Prostate gland (tissue), 2 donors: ENCODE measurements around the gene FOXP1.

Experiments
- POLR2A ChIP-seq: fragments of 450-650 bp; IDR thresholded peaks from one replicate; pipeline ENCODE4 v1.6.1; 2016; ENCODE audit warnings: antibody characterized with exemption, mild to moderate bottlenecking
- POLR2AphosphoS5 ChIP-seq: sonication (generic); formaldehyde crosslinking; IDR thresholded peaks from one replicate; pipeline ENCODE4 v1.6.1; 2017; ENCODE audit warnings: antibody characterized with exemption
- TF ChIP-seq, protein P1 (sequence below), 4 experiments: fragments of 200-600 bp in 2 of 4; fragments of 450-650 bp in 2 of 4; sonication (generic) in 2 of 4; IDR thresholded peaks; 1 replicate in 3 of 4; 2 replicates in 1 of 4; pipeline ENCODE4 v1.5.1; 2016 to 2019; ENCODE audit warnings: antibody characterized with exemption in 4 of 4, mild to moderate bottlenecking in 2 of 4, moderate library complexity in 2 of 4

DNA sequence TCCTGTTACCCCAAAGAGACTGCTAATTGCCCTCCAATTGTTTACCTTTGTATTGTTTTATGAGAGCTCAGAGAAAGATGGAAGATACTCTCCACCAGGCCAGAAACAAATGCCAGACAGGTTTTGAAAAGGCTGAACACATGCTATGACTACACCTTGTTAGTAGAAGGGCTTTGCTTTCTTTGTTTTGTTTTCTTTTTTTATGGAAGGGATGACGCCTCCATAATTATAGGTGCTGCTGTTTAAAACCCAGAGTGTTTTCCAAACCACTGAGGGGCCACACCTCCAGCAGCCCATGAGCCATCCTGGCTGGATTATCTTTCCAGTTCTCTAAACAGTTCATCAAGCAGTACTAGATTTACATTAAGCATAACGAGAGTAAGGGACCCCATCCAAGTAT, 5.6 kb upstream of the FOXP1 start:
- TF ChIP-seq, protein P1, sequence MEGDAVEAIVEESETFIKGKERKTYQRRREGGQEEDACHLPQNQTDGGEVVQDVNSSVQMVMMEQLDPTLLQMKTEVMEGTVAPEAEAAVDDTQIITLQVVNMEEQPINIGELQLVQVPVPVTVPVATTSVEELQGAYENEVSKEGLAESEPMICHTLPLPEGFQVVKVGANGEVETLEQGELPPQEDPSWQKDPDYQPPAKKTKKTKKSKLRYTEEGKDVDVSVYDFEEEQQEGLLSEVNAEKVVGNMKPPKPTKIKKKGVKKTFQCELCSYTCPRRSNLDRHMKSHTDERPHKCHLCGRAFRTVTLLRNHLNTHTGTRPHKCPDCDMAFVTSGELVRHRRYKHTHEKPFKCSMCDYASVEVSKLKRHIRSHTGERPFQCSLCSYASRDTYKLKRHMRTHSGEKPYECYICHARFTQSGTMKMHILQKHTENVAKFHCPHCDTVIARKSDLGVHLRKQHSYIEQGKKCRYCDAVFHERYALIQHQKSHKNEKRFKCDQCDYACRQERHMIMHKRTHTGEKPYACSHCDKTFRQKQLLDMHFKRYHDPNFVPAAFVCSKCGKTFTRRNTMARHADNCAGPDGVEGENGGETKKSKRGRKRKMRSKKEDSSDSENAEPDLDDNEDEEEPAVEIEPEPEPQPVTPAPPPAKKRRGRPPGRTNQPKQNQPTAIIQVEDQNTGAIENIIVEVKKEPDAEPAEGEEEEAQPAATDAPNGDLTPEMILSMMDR (IDR thresholded peaks at IDR 0.05), result no peak
- TF ChIP-seq POLR2AphosphoS5 (no peak), POLR2A (no peak)
